HTR-8/SVneo (cell line): ENCODE measurements around the gene LIG3.
"Not testable (repeated sequence)": the region's sequence is repeated elsewhere in the genome, so short reads cannot be mapped to it uniquely, and the experiment has no call there.

ENCODE experiments used
- DNase-seq: peaks from one replicate; pipeline ENCODE4 v3.0.0; 2011; ENCODE audit warnings: low spot score, mixed read lengths; ENCODE audit not compliant: insufficient read length
- FAIRE-seq: peaks from 2 replicates; lab custom pipeline; 2011; peaks lifted over from hg19 to GRCh38; lab: Jason Lieb, UNC

Gene LIG3

GRCh38 chr17:35028097-35028496 is 47.8 kb downstream of the LIG3 start:
- DNase-seq, FAIRE-seq: not testable (repeated sequence)

GRCh38 chr17:35028531-35029262 is 48.4 kb downstream of the LIG3 start:
- DNase-seq (no peak), FAIRE-seq (no peak)

GRCh38 chr17:35030780-35031179 is 50.5 kb downstream of the LIG3 start:
- FAIRE-seq (no peak), DNase-seq (no peak)

GRCh38 chr17:35038453-35038852 is 58.1 kb downstream of the LIG3 start:
- FAIRE-seq (no peak), DNase-seq (no peak)

DNA sequence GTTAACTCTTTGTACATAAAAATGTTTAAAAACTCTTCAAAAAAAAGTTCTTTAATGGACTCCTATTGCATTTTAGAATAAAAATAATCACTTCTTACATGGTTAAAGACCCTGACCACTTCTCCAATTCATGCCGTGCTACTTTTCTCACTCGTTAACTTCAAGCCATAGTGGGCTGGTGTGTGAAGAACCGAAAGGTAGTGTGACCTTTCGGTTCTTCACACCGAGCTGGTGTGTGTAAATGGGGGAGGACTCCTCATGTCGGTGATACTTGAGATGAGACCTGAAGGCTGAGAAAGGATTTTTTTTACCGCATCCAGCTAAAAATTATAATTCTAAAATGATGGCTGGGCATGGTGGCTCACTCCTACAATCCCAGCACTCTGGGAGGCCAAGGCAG is 61.1 kb downstream of the LIG3 start:
- DNase-seq, result no peak
- no peak for FAIRE-seq

DNA sequence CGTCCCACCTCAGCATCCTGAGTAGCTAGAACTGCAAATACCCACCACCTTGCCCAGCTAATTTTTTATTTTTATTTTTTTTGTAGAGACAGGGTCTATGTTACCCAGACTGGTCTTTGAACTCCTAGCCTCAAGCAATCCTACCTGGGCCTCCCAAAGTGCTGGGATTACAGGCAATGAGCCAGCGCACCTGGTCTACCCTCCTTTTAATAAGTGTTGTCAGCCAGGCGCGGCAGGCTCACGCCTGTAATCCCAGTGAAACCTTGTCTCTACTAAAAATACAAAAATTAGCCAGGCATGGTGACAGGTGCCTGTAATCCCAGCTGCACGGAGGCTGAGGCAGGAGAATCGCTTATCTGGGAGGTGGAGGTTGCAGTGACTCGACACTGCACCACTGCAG is 63.9 kb downstream of the LIG3 start:
- DNase-seq (no peak), FAIRE-seq (no peak)

DNA sequence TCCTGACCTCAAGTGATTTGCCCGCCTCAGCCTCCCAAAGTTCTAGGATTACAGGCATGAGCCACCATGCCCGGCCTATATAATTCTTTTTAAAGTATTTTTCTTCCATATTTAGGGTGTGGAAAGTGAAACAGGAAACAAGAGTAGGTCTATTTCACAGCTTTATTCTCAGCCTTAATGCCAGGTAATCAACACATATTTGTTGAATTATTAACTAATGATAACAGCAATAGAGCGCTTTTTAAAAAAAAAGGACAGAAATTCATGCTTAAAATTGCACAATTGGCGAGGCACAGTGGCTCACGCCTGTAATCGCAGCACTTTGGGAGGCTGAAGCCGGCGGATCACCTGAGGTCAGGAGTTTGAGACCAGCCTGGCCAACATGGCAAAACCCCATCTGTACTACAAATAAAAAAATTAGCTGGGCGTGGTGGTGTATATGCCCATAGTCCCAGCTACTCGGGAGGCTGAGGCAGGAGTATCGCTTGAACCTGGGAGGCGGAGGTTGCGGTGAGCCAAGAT is 65.2 kb downstream of the LIG3 start:
- not testable (repeated sequence) for FAIRE-seq, DNase-seq

DNA sequence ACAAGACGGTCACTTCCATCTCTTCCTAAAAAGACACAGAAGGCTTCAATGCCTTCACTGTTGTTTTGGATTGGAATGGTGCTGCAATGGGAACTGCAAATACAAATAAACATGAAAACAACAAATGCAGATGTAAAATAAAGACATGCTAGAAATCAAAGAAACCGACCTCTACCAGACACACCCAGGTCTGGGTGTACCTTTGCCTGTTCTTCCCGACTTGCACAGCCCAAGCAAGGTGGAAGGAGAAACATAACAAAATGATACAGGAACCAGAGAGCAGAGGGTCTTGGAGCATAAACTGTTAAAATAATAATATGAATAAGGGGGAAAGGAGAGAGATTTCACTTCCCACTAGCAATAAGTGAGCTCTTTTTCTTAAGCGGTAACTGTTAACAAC is 65.9 kb downstream of the LIG3 start:
- FAIRE-seq (no peak), DNase-seq (no peak)

DNA sequence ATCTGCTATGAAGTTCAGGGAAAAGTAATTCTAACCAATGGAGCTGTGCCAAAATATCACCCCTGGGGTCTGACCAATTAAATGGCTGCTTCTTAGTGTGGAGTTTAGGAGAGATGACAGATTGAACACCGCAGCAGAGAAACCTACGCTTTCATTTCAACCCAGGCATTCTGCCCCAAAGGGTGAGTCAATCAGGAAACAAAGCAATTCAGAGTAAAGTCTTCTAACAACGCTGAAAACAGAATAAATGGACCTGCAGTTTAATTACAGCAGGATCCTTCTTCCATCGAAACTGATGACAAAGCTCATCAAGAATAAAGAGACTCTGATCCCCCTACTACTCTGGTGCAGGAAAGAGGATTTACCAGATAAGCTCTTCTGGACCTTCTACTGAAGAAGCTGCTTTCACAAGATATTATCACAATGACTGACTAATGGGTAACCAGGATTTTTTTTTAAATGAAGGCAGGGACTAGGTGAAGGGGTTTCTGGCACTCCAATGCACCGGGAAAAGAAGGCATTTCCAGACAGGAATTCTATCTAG is 66.5 kb downstream of the LIG3 start:
- no peak for FAIRE-seq

GRCh38 chr17:35048685-35049379 is 68.5 kb downstream of the LIG3 start:
- DNase-seq, result no peak
- no peak for FAIRE-seq

More for the DNA sequence above, 66.5 kb downstream of the LIG3 start:
- DNase-seq, result peak; percentile 28

- DNase-seq, result no peak
- FAIRE-seq, result no peak
These were observed 69.9 kb downstream of the LIG3 start for GRCh38 chr17:35050170-35050569.

GRCh38 chr17:35051183-35051578 is 70.9 kb downstream of the LIG3 start:
- FAIRE-seq, result no peak
- DNase-seq, result no peak

DNA sequence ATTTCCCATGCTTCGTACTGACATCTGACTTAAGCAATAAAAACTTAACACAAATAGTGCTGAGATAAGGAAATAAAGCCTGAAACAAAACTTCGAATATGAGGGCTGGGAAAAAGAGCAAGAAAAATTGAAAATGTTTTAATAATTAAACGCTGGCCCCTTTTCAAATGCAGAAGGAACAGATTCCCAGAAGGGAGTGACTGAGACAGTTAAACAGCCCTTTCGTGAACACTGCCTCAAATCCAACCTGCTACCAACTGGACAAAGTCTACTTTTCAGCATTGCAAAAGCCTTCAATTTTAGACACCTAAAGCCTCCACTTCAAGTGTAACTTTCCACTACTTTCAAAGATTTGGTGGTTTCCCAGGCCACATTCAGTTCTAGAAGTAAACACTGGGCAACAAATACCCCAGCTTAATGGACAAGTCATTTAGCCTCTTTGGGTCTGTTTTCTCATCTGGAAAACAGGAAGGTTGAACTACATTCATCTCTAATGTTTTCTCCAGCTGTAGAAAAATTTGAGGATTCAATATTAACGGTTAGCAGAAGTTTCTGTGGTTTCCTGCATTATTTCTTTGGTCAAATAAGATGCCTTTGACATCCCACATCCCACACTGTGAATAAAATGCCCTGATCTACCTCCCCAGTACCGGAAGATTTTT is 71.4 kb downstream of the LIG3 start:
- FAIRE-seq, result no peak

DNA sequence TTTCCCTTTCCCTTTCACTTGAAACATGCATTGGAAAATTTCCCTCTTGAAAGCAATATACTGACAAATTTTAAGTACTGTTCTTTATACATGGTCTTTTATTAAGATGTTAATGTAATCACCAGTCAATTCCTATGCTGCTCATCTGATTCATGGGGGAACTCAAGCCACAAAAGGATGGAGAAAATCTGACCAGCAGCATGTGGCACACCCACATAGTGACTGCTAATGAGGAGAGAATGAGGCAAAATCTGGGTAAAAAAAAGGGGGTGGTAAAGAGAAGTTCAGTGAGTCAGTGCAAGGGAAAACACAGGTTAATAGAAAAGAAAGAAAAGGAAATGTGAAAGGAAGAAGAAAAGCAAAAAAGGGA is 71.9 kb downstream of the LIG3 start:
- FAIRE-seq, result no peak
- no peak for DNase-seq

More for the DNA sequence above, 71.4 kb downstream of the LIG3 start:
- no peak for DNase-seq

DNA sequence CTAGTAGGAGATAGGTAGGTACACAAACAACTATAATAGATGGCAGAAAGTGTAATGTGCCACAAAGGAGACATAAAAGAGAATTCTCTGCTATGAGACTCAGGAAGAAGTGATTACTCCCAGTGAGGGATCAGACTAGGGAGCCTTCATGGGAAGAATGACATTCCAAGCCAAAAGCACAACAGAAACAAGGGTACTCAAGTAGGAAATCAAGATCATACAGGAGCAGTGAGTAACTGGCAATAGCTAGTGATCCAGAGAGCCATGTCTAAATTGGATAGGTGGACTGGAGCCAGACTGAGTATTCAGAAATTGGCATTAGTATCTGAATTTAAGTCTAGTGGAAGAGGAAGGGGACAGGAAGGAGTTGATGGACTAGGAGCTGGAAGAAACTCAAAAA is 72.5 kb downstream of the LIG3 start:
- DNase-seq, result no peak
- FAIRE-seq, result no peak

- no peak for FAIRE-seq
These were observed 72.9 kb downstream of the LIG3 start for GRCh38 chr17:35053204-35053603.

GRCh38 chr17:35056013-35056412 is 75.7 kb downstream of the LIG3 start:
- FAIRE-seq, result no peak

More at GRCh38 chr17:35053204-35053603, 72.9 kb downstream of the LIG3 start:
- no peak for DNase-seq

DNA sequence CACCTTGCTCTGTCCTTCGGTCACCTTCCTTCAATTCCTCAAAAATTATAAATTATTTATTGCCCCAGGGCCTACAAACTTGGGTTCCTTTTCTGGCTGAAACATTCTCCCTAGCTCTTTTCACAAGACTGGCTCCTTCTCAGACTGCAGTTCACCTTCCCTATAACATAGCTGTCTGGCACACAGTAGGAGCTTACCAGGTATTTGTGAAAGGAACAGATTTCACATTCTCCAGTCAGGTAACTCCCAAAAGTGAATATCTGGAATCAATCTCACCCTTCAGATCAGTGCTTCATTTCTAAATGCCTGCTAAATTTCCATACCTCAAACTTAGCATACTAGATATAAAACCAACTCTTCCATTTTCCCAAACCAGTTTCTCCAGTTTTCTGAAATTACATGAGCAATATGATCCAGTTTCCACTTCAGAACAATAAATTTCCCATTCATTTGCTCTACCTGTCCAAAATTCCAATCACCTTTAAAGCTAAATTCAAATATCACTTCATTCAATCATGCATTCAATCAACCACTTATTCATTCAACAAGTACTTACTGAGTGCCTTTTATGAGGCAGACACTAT is 77.1 kb downstream of the LIG3 start:
- DNase-seq (no peak), FAIRE-seq (no peak)

More at GRCh38 chr17:35056013-35056412, 75.7 kb downstream of the LIG3 start:
- no peak for DNase-seq
